ENCODE data around the gene ADAMTS9. TPM values are rescaled to one million over a fixed set of nuclear protein-coding genes. Genes with fewer than 3 reads are reported as not detected.

Gene ADAMTS9
- total RNA-seq, result 0.08 TPM in 1 of 2 replicates, not detected in the other

GRCh38 chr3:64687781-64688604 lies at the start of gene ADAMTS9:
Gene ADAMTS9 (minus strand): TSS chr3:64688000. CDS start chr3:64687657, 343 bp downstream.

Data from hair follicular keratinocyte (primary cell).